GM21390 (cell line): ENCODE data around the gene RGS14.
A peak's percentile ranks its signal among the peaks of the same experiment; 100 is the strongest.

Experiments used
- ATAC-seq: cut with Tn5 transposase; IDR thresholded peaks from one replicate; pipeline ENCODE4 v1.9.1; 2021; ENCODE audit not compliant: unreplicated experiment

Gene RGS14

DNA sequence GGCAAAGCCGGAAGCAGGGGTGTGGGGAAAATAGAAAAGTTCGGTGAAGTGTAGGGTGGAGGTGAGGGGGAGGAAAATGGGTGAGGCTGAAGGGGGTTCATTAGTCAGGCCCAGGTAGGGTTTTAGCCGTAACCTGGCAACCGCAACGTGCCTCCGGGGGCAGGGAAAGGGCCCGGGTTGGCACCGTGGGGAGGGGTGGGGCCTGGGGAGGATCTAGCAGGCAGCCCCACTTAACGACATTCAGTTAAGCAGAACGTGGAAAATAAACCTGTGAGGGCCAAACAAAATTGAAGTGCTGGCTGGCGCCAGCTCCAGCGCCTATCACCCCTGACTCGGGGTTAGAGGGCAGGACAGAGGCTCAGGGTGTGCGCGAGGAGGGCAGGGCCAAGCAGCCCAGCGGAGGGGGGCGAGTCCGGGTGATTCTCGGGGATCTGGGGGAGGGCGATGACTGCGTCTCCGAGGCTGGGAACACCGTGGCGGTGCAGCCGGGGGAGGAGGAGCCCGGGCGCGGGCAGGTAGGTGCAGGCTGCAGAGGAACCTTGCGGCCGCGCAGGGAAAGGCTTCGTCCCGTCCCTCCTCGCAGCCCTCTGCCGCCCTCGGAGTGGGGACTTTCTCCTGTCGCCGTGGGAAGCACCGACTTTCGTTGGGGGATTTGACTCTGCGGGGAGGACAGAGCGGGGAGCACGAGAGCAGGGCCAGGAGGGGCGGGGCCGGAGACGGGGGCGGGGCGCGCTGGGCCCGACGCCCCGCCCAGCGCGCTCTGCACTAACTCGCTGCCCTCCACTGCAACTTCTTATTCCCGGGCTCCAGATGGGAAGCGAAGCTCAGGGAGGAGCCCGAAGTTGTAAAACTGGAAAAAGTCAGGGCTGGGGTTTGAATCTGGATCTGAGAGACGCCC, 5.1 kb downstream of the RGS14 start:
- ATAC-seq, result peak; percentile 40

DNA sequence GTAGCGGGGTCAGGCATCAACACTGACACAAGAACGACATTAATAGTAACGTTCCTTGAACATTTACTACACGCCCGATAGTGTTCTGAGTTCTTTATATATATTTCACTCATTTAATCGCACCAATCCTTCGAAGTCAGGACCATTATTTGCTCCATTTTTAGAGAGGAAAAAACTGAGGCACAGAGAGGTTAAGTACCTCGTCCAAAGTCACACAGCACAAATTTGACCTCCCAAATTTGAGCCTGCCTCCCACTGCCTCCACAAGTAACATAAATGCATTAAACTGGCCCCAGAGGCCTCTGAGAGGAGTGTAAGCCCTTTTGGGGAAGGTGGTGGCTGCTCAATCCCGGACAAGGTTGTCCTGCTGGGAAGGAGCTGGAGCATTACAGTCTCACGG, 5.8 kb downstream of the RGS14 start:
- no peak for ATAC-seq

DNA sequence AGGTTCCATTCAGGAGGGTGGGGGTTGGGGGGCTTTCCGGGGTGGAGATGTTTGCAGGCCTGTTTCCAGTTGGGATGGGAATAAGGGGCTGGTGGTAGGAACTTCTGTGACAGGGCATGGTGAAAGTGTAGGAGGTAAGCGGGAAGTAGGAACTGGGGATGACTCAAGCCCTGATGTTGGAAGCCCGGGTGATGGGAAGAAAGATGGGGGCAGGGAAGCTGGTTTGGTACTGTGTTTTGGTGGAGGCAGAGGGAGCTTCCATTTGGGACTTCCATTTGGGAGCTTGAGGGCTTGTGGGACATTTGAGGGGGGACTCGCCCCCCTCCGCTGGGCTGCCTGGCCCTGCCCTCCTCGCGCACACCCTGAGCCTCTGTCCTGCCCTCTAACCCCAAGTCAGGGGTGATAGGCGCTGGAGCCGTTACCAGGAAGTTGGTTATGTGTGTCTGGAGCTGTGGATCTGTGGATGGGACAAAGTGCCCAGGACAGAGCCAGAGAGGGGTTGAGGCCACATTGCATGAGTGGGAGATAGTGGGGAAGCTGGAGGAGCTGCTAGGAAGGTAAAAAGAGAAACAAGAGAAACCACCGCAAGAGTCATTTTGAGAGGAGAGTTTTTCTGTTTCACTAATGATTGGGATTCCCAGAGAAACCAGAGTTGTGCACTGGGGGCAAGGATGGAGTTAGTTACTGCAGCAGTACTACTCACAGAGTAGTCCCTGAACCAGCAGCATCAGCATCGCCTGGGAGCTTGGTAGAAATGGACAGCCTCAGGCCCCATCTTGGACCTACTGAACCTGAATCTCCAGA, 6.6 kb downstream of the RGS14 start:
- ATAC-seq, result peak; percentile 40

GRCh38 chr5:177365845-177366527, 8.3 kb downstream of the RGS14 start:
- ATAC-seq, result no peak

DNA sequence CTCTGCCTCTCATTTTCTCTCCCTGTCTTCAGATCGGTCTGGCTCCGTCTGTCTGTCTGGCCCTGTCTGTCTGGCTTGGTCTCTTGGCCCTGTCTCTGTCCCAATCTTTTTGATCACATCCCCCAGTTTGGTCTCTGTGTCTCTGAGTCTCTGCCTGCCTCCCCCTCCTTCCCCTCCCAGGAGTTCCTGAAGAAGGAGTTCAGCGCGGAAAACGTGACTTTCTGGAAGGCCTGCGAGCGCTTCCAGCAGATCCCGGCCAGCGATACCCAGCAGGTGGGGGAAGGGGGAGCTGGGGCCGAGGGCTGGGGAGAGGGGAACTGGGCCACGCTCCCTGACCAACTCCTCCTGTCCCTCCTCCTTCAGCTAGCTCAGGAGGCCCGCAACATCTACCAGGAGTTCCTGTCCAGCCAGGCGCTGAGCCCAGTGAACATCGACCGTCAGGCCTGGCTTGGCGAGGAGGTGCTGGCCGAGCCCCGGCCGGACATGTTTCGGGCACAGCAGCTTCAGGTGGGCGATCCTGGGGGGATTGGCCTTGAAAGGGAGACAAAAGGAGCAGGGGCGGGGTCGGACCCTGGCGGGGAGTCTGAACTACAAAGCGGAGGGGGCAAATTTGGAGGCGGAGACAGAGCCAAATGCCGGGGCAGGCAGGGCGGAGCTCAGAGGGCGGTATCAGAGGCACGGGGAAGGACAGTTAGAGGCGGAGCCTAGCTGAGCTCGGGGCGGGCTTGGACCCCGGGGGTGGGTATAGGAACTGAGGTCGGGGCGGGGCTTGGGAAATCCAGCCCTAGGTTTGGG, 9.0 kb downstream of the RGS14 start:
- ATAC-seq, result no peak

- no peak for ATAC-seq
Measured at GRCh38 chr5:177367323-177367848, 9.7 kb downstream of the RGS14 start.

GRCh38 chr5:177367981-177368868, 10.5 kb downstream of the RGS14 start:
- no peak for ATAC-seq

GRCh38 chr5:177368869-177369644, 11.3 kb downstream of the RGS14 start:
- no peak for ATAC-seq

- ATAC-seq, result no peak
Measured at GRCh38 chr5:177369645-177370440, 12.1 kb downstream of the RGS14 start.

GRCh38 chr5:177370488-177371119, 12.9 kb downstream of the RGS14 start:
- ATAC-seq, result peak; percentile 78

DNA sequence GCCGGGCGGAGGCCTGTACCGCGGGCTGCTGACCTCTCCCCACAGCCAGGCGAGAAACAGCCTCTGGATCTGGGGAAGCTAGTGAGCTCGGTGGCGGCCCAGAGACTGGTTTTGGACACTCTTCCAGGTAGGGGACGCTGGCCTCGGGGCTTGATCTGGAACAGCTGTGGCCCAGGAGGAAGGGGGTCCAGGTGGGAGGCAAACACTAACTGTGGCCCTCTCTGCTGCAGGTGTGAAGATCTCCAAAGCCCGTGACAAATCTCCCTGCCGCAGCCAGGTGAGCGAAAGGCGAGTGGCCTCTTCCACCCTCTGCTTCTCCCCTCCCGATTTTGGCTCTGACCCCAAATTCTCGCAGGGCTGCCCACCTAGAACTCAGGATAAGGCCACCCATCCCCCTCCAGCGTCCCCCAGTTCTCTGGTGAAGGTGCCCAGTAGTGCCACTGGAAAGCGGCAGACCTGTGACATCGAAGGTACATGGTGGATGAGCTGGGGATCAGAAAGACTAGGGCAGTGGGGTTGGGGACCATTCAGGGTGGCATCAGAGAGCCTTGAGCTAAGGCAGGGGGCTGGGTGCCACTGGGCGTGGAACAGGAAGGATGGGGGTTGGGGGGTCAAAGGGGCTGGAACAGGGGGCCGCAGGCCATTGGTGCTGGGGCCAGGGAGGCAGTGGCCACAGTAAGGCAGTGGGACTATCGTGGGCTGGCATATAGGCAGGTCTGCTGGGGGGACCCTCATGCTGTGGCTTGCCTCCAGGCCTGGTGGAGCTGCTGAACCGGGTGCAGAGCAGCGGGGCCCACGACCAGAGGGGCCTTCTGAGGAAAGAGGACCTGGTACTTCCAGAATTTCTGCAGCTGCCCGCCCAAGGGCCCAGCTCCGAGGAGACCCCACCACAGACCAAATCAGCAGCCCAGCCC, 13.7 kb downstream of the RGS14 start:
- no peak for ATAC-seq

- ATAC-seq, result no peak
Measured at GRCh38 chr5:177372034-177372896, 14.5 kb downstream of the RGS14 start.

- ATAC-seq, result no peak
Measured at GRCh38 chr5:177372910-177373309, 15.2 kb downstream of the RGS14 start.

- ATAC-seq, result no peak
Measured at GRCh38 chr5:177373806-177374205, 16.1 kb downstream of the RGS14 start.

- no peak for ATAC-seq
Measured at GRCh38 chr5:177374211-177374610, 16.5 kb downstream of the RGS14 start.
